Astrocyte (in vitro differentiated cells and primary cell): Measurements from ENCODE around the gene NUBPL. TPM values are rescaled to one million over a fixed set of nuclear protein-coding genes. Genes with fewer than 3 reads are reported as not detected.
"Not testable (repeated sequence)": the region's sequence is repeated elsewhere in the genome, so short reads cannot be mapped to it uniquely, and the experiment has no call there.

ENCODE experiments used
- DNase-seq: peaks from one replicate; pipeline ENCODE4 v3.0.0-alpha.2; 2010; ENCODE audit warnings: low read depth
- FAIRE-seq: peaks from 2 replicates; lab custom pipeline; 2011; peaks lifted over from hg19 to GRCh38; lab: Jason Lieb, UNC
- H2AFZ ChIP-seq: 2 replicates; pipeline ENCODE4 v1.6.0; 2012; ENCODE audit warnings: low read depth, low read length, inconsistent platforms
- H3K27ac ChIP-seq: 2 replicates; pipeline ENCODE4 v1.5.1; 2011; ENCODE audit warnings: low read depth, low read length, inconsistent platforms
- H3K27me3 ChIP-seq: 2 replicates; pipeline ENCODE4 v1.6.0; 2011; ENCODE audit warnings: low read length, inconsistent platforms; ENCODE audit not compliant: insufficient read depth
- H3K36me3 ChIP-seq: 2 replicates; pipeline ENCODE4 v1.5.1; 2011; ENCODE audit warnings: low read length, inconsistent platforms; ENCODE audit not compliant: insufficient read depth
- H3K4me1 ChIP-seq: 2 replicates; pipeline ENCODE4 v1.5.1; 2011; ENCODE audit warnings: low read length, inconsistent platforms; ENCODE audit not compliant: insufficient read depth
- H3K4me2 ChIP-seq: 2 replicates; pipeline ENCODE4 v1.6.0; 2012; ENCODE audit warnings: low read length, inconsistent platforms
- H3K4me3 ChIP-seq: 2 replicates; pipeline ENCODE4 v1.5.1; 2011; ENCODE audit warnings: low read depth, mild to moderate bottlenecking, low read length, inconsistent platforms; ENCODE audit not compliant: insufficient read depth
- H3K79me2 ChIP-seq: 2 replicates; pipeline ENCODE4 v1.6.0; 2012; ENCODE audit warnings: mild to moderate bottlenecking, low read length, inconsistent platforms; ENCODE audit not compliant: insufficient read depth
- H3K9ac ChIP-seq: 2 replicates; pipeline ENCODE4 v1.6.0; 2012; ENCODE audit warnings: mild to moderate bottlenecking, low read length, inconsistent platforms
- H3K9me3 ChIP-seq: 2 replicates; pipeline ENCODE4 v1.5.1; 2012; ENCODE audit warnings: low read depth, mild to moderate bottlenecking, low read length, inconsistent platforms; ENCODE audit not compliant: insufficient read depth
- H4K20me1 ChIP-seq: 2 replicates; pipeline ENCODE4 v1.6.0; 2012; ENCODE audit warnings: low read length, inconsistent platforms; ENCODE audit not compliant: insufficient read depth
- H3K27ac Mint-ChIP-seq: one replicate; pipeline ENCODE4 v1.8.0; 2021; ENCODE audit warnings: mild to moderate bottlenecking, mixed read lengths; ENCODE audit not compliant: unreplicated experiment
- H3K27me3 Mint-ChIP-seq: one replicate; pipeline ENCODE4 v1.8.0; 2021; ENCODE audit warnings: low read depth, mixed read lengths; ENCODE audit not compliant: unreplicated experiment
- H3K36me3 Mint-ChIP-seq: one replicate; pipeline ENCODE4 v1.8.0; 2021; ENCODE audit warnings: low read depth, mixed read lengths; ENCODE audit not compliant: unreplicated experiment
- H3K4me1 Mint-ChIP-seq: one replicate; pipeline ENCODE4 v1.8.0; 2021; ENCODE audit warnings: low read depth, mixed read lengths; ENCODE audit not compliant: unreplicated experiment
- H3K4me3 Mint-ChIP-seq: one replicate; pipeline ENCODE4 v1.8.0; 2021; ENCODE audit warnings: mild to moderate bottlenecking, moderate library complexity, mixed read lengths; ENCODE audit not compliant: unreplicated experiment
- H3K9me3 Mint-ChIP-seq: one replicate; pipeline ENCODE4 v1.8.0; 2021; ENCODE audit warnings: mild to moderate bottlenecking, mixed read lengths; ENCODE audit not compliant: unreplicated experiment
- EZH2 ChIP-seq: IDR thresholded peaks from 2 replicates; pipeline ENCODE4 v1.6.1; 2012; ENCODE audit warnings: mild to moderate bottlenecking, low read length, inconsistent platforms; ENCODE audit not compliant: insufficient read depth
- total RNA-seq: library from RNA; stranded (reverse); gene quantifications from 2 replicates; pipeline ENCODE4 v1.2.1, GENCODE V29; 2021
- TF ChIP-seq, protein P1 (sequence below): IDR thresholded peaks from 2 replicates; pipeline ENCODE4 v1.5.1; 2011; ENCODE audit warnings: low read depth, mild to moderate bottlenecking, inconsistent platforms, low read length, moderate library complexity; ENCODE audit not compliant: insufficient read depth

The NUBPL gene
- total RNA-seq, 1 donor from 2014 or later = 9.0 TPM

DNA sequence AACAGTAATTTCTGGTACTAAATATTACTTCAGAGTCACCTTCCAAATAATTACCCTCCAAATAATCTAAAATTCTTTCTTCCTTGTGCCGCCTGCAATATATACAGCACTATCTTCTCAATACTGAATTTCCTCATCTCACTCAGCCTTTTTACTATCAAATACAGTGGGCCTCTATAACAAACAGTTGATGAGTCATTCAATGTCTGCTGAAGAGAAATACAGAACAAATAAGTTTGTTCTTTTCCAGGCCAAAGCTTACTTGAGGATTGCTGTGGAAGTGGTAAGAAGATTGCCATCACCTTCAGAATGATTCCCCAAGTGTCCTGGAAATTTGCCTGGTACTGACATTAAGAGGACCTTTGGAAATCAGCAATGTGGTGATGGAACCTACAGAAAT is 297.7 kb downstream of the NUBPL start:
- Histone ChIP-seq H3K79me2 (no peaks in the 10 kb centered on the region), H3K9ac (no peak overlapping the region), H3K36me3 (no peaks in the 10 kb centered on the region), H3K4me1 (no peaks in the 10 kb centered on the region), H3K27me3 (no peaks in the 10 kb centered on the region), H3K4me3 (no peak overlapping the region), H2AFZ (no peak overlapping the region), H3K9me3 (no peaks in the 10 kb centered on the region), H4K20me1 (no peaks in the 10 kb centered on the region), H3K27ac (no peak overlapping the region), H3K4me2 (no peak overlapping the region)
- no peak overlapping the region for H3K27ac Mint-ChIP-seq
- FAIRE-seq (no peak), DNase-seq (no peak)
- peaks cover 4% of the 10 kb centered on the region for H3K4me1 Mint-ChIP-seq
- no peaks in the 10 kb centered on the region for H3K27me3 Mint-ChIP-seq
- H3K4me3 Mint-ChIP-seq = no peak overlapping the region
- TF ChIP-seq, protein P1, sequence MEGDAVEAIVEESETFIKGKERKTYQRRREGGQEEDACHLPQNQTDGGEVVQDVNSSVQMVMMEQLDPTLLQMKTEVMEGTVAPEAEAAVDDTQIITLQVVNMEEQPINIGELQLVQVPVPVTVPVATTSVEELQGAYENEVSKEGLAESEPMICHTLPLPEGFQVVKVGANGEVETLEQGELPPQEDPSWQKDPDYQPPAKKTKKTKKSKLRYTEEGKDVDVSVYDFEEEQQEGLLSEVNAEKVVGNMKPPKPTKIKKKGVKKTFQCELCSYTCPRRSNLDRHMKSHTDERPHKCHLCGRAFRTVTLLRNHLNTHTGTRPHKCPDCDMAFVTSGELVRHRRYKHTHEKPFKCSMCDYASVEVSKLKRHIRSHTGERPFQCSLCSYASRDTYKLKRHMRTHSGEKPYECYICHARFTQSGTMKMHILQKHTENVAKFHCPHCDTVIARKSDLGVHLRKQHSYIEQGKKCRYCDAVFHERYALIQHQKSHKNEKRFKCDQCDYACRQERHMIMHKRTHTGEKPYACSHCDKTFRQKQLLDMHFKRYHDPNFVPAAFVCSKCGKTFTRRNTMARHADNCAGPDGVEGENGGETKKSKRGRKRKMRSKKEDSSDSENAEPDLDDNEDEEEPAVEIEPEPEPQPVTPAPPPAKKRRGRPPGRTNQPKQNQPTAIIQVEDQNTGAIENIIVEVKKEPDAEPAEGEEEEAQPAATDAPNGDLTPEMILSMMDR = no peak
- TF ChIP-seq EZH2 = no peak
- H3K9me3 Mint-ChIP-seq = peaks cover 5% of the 10 kb centered on the region
- H3K36me3 Mint-ChIP-seq = peaks cover 1% of the 10 kb centered on the region

DNA sequence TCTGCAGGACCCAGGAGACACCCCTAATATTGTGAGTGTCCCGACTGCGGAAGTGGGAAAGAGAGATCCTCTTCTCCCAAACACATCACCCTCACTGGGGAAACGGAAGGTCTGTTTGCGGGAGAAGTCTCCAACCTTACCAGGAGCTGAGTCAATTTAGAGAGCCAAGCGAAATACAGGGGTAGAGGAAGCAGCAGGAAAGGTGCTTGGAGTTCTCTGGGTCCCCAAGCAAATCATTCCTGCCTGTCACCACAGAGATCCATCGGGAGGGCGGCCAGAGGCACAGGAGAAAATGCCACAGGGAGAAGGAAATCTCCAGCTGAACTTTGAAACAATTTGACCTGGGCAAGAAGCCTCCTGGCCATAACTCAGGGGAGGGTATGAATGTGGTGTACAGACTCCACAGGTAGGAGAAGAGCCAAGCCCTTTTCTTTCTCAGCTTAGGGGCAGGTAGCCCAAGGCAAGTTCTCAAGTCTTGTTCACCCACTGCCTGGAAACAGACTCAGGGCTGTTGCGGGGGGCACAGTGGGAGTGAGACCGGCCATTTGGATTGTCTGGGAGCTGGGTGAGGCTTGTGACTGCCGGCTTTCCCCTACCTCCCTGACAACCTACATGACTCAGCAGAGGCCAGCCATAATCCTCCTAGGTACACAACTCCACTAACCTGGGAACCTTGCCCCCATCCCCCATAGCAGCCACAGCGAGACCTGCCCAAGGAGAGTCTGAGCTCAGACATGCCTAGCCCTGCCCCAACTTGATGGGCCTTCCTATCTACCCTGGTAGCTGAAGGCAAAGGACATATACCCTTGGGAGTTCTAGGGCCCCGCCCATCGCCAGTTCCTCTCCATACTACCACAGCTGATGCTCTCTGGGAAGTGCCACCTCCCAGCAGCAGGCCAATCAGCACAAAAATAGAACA is 304.0 kb downstream of the NUBPL start:
- Histone ChIP-seq H3K9me3 (no peaks in the 10 kb centered on the region), H3K4me3 (no peak overlapping the region), H3K4me2 (no peak overlapping the region), H3K4me1 (no peaks in the 10 kb centered on the region), H3K79me2 (no peaks in the 10 kb centered on the region), H3K27me3 (no peaks in the 10 kb centered on the region), H4K20me1 (no peaks in the 10 kb centered on the region), H3K27ac (no peak overlapping the region), H2AFZ (no peak overlapping the region), H3K36me3 (no peaks in the 10 kb centered on the region), H3K9ac (no peak overlapping the region)
- Mint-ChIP-seq H3K9me3 (peaks cover 10% of the 10 kb centered on the region), H3K36me3 (peaks cover 3% of the 10 kb centered on the region), H3K4me3 (no peak overlapping the region), H3K4me1 (no peaks in the 10 kb centered on the region), H3K27ac (no peak overlapping the region), H3K27me3 (no peaks in the 10 kb centered on the region)
- no peak for FAIRE-seq
- TF ChIP-seq, protein P1 = no peak
- no peak for TF ChIP-seq EZH2
- DNase-seq = no peak

DNA sequence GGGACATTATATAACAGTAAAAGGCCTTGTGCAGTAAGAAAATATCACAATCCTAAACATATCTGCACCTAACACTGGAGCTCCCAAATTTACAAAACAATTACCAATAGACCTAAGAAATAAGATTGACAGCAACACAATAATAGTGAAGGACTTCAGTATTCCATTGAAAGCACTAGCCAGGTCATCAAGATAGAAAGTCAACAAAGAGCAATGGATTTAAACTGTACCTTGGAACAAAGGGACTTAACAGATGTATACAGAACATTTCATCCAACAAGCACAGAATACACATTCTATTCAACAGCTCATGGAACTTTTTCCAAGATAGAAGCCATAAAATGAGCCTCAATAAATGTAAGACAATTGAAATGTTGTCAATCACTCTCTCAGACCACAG is 306.4 kb downstream of the NUBPL start:
- Mint-ChIP-seq H3K4me3 (no peak overlapping the region), H3K9me3 (peaks cover 7% of the 10 kb centered on the region), H3K4me1 (no peaks in the 10 kb centered on the region), H3K27me3 (no peaks in the 10 kb centered on the region), H3K27ac (no peak overlapping the region), H3K36me3 (peaks cover 3% of the 10 kb centered on the region)
- DNase-seq (no peak), FAIRE-seq (no peak)
- Histone ChIP-seq H3K4me1 (no peaks in the 10 kb centered on the region), H3K4me3 (no peak overlapping the region), H3K27ac (no peak overlapping the region), H3K9ac (no peak overlapping the region), H3K27me3 (no peaks in the 10 kb centered on the region), H3K36me3 (no peaks in the 10 kb centered on the region), H3K4me2 (no peak overlapping the region), H3K9me3 (no peaks in the 10 kb centered on the region), H2AFZ (no peak overlapping the region), H4K20me1 (no peaks in the 10 kb centered on the region), H3K79me2 (no peaks in the 10 kb centered on the region)
- TF ChIP-seq, protein P1 = no peak
- TF ChIP-seq EZH2 = no peak

DNA sequence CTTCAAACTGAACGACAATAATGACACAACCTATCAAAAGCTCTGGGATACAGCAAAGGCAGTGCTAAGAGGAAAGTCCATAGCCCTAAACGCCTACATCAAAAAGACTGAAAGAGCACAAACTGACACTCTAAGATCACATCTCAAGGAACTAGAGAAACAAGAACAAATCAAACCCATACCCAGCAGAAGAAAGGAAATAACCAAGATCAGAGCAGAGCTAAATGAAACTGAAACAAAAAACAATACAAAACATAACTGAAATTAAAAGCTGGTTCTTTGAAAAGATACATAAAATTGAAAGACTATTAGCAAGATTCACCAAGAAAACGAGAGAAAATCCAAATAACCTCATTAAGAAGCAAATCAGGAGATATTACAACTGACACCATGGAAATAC is 306.9 kb downstream of the NUBPL start:
- not testable (repeated sequence) for DNase-seq, H3K27me3 Mint-ChIP-seq, H3K9me3 Mint-ChIP-seq, H3K27ac Mint-ChIP-seq, H3K36me3 Mint-ChIP-seq, H3K4me1 ChIP-seq, H3K27ac ChIP-seq, H3K4me2 ChIP-seq, H3K9ac ChIP-seq, H3K4me3 ChIP-seq, H3K4me1 Mint-ChIP-seq, H3K36me3 ChIP-seq, H3K79me2 ChIP-seq, H3K9me3 ChIP-seq, H3K27me3 ChIP-seq, H3K4me3 Mint-ChIP-seq, H2AFZ ChIP-seq, H4K20me1 ChIP-seq
- peak; percentile 26 for FAIRE-seq
